Sigmoid colon (tissue), 7 donors: ENCODE measurements around the gene RASAL2. TPM values are rescaled to one million over a fixed set of nuclear protein-coding genes. Genes with fewer than 3 reads are reported as not detected.
"Not testable (repeated sequence)": the region's sequence is repeated elsewhere in the genome, so short reads cannot be mapped to it uniquely, and the experiment has no call there.

Experiments
- DNase-seq: peaks from one replicate; pipeline ENCODE4 v3.0.0-alpha.2; 2019
- H3K27ac ChIP-seq, 4 donors: fragments of 200-600 bp; sonication (generic); one replicate each; pipeline ENCODE4 v1.5.1; 2016 to 2019; ENCODE audit warnings: mild to moderate bottlenecking in 1 of 4
- H3K27me3 ChIP-seq, 3 donors: fragments of 200-600 bp; sonication (generic); one replicate each; pipeline ENCODE4 v1.5.1; 2019; ENCODE audit warnings: mild to moderate bottlenecking in 1 of 3
- H3K36me3 ChIP-seq, 4 donors: fragments of 200-600 bp; sonication (generic); one replicate each; pipeline ENCODE4 v1.5.1; 2016 to 2019
- H3K4me1 ChIP-seq, 4 donors: fragments of 200-600 bp; sonication (generic); one replicate each; pipeline ENCODE4 v1.5.1; 2017 to 2019
- H3K4me3 ChIP-seq, 4 donors: fragments of 200-600 bp; sonication (generic); one replicate each; pipeline ENCODE4 v1.5.1; 2017 to 2019; ENCODE audit warnings: mild to moderate bottlenecking in 2 of 4, moderate library complexity in 1 of 4
- H3K9me3 ChIP-seq, 4 donors: fragments of 200-600 bp in 3 of 4; sonication (generic) in 3 of 4; one replicate each; pipeline versions ENCODE4 v1.5.1 to v1.6.1; 2013 to 2019
- EP300 ChIP-seq, 4 donors: sonication (generic); formaldehyde crosslinking; IDR thresholded peaks; one replicate each; pipeline ENCODE4 v1.6.1; 2017; ENCODE audit warnings: antibody characterized with exemption in 4 of 4
- POLR2A ChIP-seq, 2 donors: fragments of 450-650 bp; IDR thresholded peaks; one replicate each; pipeline ENCODE4 v1.6.1; 2016; ENCODE audit warnings: antibody characterized with exemption in 2 of 2, mild to moderate bottlenecking in 2 of 2, moderate library complexity in 2 of 2
- POLR2AphosphoS5 ChIP-seq, 4 donors: sonication (generic); formaldehyde crosslinking; IDR thresholded peaks; one replicate each; pipeline ENCODE4 v1.6.1; 2017; ENCODE audit warnings: antibody characterized with exemption in 4 of 4
- WGBS, 2 donors: extraction: QIAGEN DNeasy Blood & Tissue Kit; methylation state at CpG; one replicate each; pipeline ENCODE4 v1.1.7; 2013; 5-methylcytosine and 5-hydroxymethylcytosine counted together
- intact Hi-C: fragments of 100-400 bp; cut with DNase I; formaldehyde crosslinking; loops from one replicate; pipeline ENCODE4 v1.15.1; 2023
- polyA plus RNA-seq, 3 donors: library from polyadenylated mRNA; stranded (reverse); fragments of 200-250 nt; gene quantifications; one replicate each; pipeline ENCODE4 v1.2.3, GENCODE V29; 2013
- total RNA-seq, 4 donors: library from RNA; depleted of rRNA; stranded (reverse); fragments of >200 nt; gene quantifications; one replicate each; pipeline ENCODE4 v1.1.0, GENCODE V29; 2016
- TF ChIP-seq, protein P1 (sequence below), 4 experiments: fragments of 450-650 bp in 3 of 4; fragments of 200-600 bp in 1 of 4; IDR thresholded peaks; one replicate each; pipeline ENCODE4 v1.5.1; 2016 to 2019; ENCODE audit warnings: antibody characterized with exemption in 4 of 4, mild to moderate bottlenecking in 3 of 4, moderate library complexity in 2 of 4
- donor health status: healthy with polysubstance abuse.
- donor health status: Bipolar disorder and iron deficiency.
- donor health status: healthy.

Gene RASAL2
- total and polyA plus RNA-seq, 7 donors = 0.92 to 25.5 (median 11.1) TPM

DNA sequence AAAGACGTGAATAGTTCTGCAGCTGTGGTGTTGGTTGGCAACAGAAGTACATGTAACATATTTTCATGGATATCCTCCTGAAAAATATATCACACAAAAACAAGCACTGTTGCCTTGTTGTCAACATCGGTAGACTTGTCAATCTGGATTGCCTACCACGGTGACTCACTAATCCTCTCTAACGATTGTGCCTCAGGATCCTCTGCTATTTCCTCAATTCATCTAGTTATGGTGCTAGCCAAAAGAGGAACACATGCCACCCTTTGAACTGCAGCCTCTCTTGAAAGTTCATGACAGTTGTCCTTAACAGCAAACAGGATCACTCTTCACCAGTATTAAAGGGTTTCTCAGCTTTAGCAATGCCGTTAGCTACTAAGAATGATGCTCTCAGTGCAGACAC, 25.7 kb downstream of the RASAL2 start:
- TF ChIP-seq POLR2A (IDR thresholded peaks at IDR 0.05) (no peak), EP300 (IDR thresholded peaks at IDR 0.05) (no peak), POLR2AphosphoS5 (IDR thresholded peaks at IDR 0.05) (no peak)
- TF ChIP-seq, protein P1, sequence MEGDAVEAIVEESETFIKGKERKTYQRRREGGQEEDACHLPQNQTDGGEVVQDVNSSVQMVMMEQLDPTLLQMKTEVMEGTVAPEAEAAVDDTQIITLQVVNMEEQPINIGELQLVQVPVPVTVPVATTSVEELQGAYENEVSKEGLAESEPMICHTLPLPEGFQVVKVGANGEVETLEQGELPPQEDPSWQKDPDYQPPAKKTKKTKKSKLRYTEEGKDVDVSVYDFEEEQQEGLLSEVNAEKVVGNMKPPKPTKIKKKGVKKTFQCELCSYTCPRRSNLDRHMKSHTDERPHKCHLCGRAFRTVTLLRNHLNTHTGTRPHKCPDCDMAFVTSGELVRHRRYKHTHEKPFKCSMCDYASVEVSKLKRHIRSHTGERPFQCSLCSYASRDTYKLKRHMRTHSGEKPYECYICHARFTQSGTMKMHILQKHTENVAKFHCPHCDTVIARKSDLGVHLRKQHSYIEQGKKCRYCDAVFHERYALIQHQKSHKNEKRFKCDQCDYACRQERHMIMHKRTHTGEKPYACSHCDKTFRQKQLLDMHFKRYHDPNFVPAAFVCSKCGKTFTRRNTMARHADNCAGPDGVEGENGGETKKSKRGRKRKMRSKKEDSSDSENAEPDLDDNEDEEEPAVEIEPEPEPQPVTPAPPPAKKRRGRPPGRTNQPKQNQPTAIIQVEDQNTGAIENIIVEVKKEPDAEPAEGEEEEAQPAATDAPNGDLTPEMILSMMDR (IDR thresholded peaks at IDR 0.05) = no peak
- H3K36me3 ChIP-seq = no peaks in the 10 kb centered on the region
- no peak overlapping the region for H3K4me3 ChIP-seq
- no peaks in the 10 kb centered on the region for H3K27me3 ChIP-seq
- H3K9me3 ChIP-seq = no peaks in the 10 kb centered on the region
- no peak overlapping the region for H3K27ac ChIP-seq
- peaks cover 0 to 16% (median 6%) of the 10 kb centered on the region in 4 donors for H3K4me1 ChIP-seq
- intact Hi-C loops = no loop called here
- no peak for DNase-seq
- 64 to 71% methylated on average over 5 of the region's 5 CpGs for WGBS, 2 donors

DNA sequence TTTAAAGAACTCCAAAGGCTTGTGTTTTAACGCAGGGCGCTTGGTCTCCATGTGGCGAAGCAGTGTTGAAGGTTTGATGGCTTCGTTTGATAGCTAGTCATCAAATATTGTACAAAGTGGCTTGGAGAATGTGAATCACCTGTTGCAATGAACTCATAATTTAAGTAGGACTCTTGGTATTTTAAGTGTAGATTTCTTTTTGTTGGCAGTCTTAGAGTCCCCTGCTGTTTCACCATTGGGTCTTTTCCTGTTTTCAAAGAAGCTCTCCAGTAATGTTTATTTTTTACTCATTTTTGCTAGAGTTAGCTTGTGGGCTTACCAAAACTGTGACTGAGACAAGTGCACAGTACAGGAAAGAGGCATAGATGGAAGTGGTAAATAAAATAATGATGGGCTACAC, 26.2 kb downstream of the RASAL2 start:
- H3K9me3 ChIP-seq = no peaks in the 10 kb centered on the region
- H3K4me3 ChIP-seq = no peak overlapping the region
- intact Hi-C loops = no loop called here
- TF ChIP-seq POLR2AphosphoS5 (IDR thresholded peaks at IDR 0.05) = no peak
- no peak for TF ChIP-seq POLR2A (IDR thresholded peaks at IDR 0.05)
- H3K27ac ChIP-seq = no peak overlapping the region
- peaks cover 0 to 16% (median 6%) of the 10 kb centered on the region in 4 donors for H3K4me1 ChIP-seq
- 94 to 96% methylated on average over 4 of the region's 4 CpGs for WGBS, 2 donors
- no peak for DNase-seq
- no peaks in the 10 kb centered on the region for H3K27me3 ChIP-seq
- H3K36me3 ChIP-seq = no peaks in the 10 kb centered on the region

DNA sequence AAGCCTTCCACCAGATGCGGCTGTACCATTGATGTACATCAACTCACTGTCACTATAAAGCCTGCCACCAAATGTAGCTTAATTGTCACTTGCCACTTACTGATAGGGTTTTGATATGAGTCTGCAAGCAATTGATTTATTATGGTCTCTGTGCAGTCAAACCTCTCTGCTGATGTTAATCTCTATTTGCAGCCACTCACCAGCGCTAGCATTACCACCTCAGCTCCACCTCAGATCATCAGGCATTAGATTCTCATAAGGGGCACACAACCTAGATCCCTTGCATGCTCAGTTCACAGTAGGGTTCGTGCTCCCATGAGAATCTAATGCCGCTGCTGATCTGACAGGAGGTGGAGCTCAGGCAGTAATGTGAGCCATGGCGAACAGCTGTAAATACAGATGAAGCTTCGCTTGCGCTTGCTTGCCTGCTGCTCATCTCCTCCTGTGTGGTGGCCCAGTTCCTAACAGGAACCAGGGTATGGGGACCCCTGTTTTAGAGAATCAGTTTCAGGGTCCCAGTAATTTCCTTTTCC, 26.7 kb downstream of the RASAL2 start:
- H3K9me3 ChIP-seq, H3K27ac ChIP-seq, intact Hi-C loops, DNase-seq, H3K4me3 ChIP-seq, H3K36me3 ChIP-seq, H3K27me3 ChIP-seq: not testable (repeated sequence)
- peaks cover 0 to 16% (median 6%) of the 10 kb centered on the region in 4 donors for H3K4me1 ChIP-seq
- WGBS, 2 donors = 96 to 97% methylated on average over 7 of the region's 7 CpGs

DNA sequence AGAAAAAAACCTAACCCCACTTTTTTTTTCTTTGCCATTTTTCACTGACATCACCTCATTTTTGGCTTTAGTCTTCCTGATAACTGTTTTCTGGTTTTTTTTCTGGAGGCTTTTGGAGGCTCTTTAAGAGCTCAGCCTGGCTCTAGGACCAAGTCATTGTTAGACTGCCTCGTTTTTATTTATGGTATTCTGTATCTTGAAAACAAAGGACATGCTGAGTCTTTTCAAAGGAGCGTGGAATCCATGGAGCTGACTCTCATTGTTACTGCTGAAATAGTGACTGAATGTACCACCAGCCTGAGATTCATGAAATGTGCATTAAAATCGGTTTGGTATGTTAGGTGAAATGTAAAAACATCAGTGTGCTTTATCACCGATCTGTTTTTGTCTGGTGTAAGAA, 28.0 kb downstream of the RASAL2 start:
- no peaks in the 10 kb centered on the region for H3K36me3 ChIP-seq
- intact Hi-C loops = no loop called here
- peaks cover 0 to 22% (median 5%) of the 10 kb centered on the region in 4 donors for H3K4me1 ChIP-seq
- no peak overlapping the region for H3K27ac ChIP-seq
- no peaks in the 10 kb centered on the region for H3K27me3 ChIP-seq
- DNase-seq = no peak
- 65 to 72% methylated on average over 4 of the region's 4 CpGs for WGBS, 2 donors
- no peaks in the 10 kb centered on the region for H3K9me3 ChIP-seq
- no peak overlapping the region for H3K4me3 ChIP-seq
- TF ChIP-seq POLR2AphosphoS5 (IDR thresholded peaks at IDR 0.05) (no peak), POLR2A (IDR thresholded peaks at IDR 0.05) (no peak), EP300 (IDR thresholded peaks at IDR 0.05) (no peak)
- TF ChIP-seq, protein P1 (IDR thresholded peaks at IDR 0.05) = no peak

DNA sequence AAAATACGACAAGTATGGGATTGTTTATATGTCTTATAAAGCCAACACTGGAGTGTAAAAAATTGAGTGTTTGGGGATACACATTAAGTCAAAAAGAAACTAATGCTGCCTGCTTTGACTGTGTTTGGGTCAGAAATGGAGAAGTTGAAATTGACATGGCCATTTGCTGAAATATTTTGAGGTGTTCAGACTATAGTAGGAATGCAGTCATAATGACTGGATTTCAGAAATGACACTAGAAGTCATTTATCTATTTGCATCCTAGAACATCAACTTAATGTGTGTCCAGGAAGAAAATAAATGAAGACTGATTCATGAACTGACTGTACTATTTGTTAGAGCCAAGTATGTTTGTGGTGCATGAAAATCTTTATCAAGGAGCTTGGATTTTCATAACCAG, 28.4 kb downstream of the RASAL2 start:
- H3K27me3 ChIP-seq = no peaks in the 10 kb centered on the region
- no peak for TF ChIP-seq POLR2A (IDR thresholded peaks at IDR 0.05)
- TF ChIP-seq, protein P1 (IDR thresholded peaks at IDR 0.05) = no peak
- no peak for TF ChIP-seq POLR2AphosphoS5 (IDR thresholded peaks at IDR 0.05)
- TF ChIP-seq EP300 (IDR thresholded peaks at IDR 0.05) = no peak

DNA sequence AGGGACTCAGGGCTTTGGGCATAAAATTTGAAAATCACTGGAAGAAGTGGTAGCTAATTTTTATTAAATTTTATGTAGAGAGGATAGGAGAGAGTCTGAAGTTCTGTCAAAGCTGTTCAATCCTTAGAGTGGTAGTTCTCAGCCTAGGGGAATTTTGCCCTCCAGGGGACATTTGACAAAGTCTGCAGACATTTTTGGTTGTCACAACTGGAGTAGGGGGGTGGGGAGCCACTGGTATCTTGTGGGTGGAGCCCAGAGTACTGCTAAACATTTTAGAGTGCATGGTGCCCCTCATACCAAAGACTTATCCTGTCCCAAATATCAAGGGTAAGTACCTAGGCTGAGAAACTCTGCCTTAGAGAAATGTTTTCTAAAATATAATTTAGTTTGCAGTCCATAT, 30.2 kb downstream of the RASAL2 start:
- intact Hi-C loops = no loop called here
- TF ChIP-seq POLR2A (IDR thresholded peaks at IDR 0.05) (no peak), POLR2AphosphoS5 (IDR thresholded peaks at IDR 0.05) (no peak), EP300 (IDR thresholded peaks at IDR 0.05) (no peak)
- TF ChIP-seq, protein P1 (IDR thresholded peaks at IDR 0.05) = no peak
- DNase-seq = no peak
- Histone ChIP-seq H3K4me1 (peaks cover 0 to 28% (median 8%) of the 10 kb centered on the region in 4 donors), H3K9me3 (no peaks in the 10 kb centered on the region), H3K27ac (no peak overlapping the region), H3K4me3 (no peak overlapping the region), H3K36me3 (no peaks in the 10 kb centered on the region), H3K27me3 (no peaks in the 10 kb centered on the region)

More for the DNA sequence above, 28.4 kb downstream of the RASAL2 start:
- no peaks in the 10 kb centered on the region for H3K9me3 ChIP-seq
- H3K4me3 ChIP-seq = no peak overlapping the region
- no peak overlapping the region for H3K27ac ChIP-seq
- H3K36me3 ChIP-seq = no peaks in the 10 kb centered on the region
- DNase-seq = no peak
- WGBS, 2 donors = 59 to 84% methylated on average over 1 of the region's 1 CpG
- intact Hi-C loops = no loop called here
- H3K4me1 ChIP-seq = peaks cover 0 to 26% (median 7%) of the 10 kb centered on the region in 4 donors
